NCI-H526 (cell line): ENCODE results near the gene HOXD8.

ENCODE experiments used
- DNase-seq, 2 experiments: peaks; one replicate each; lab custom pipeline; 2025; lab: John Stamatoyannopoulos, UW

Gene HOXD8

GRCh38 chr2:176103194-176103593 lies 26.3 kb upstream of the HOXD8 start:
- DNase-seq, result no peak

- no peak for DNase-seq
These were observed 25.7 kb upstream of the HOXD8 start for GRCh38 chr2:176103742-176104315.

- DNase-seq, result no peak
These were observed 25.0 kb upstream of the HOXD8 start for GRCh38 chr2:176104316-176105077.

GRCh38 chr2:176105078-176105729 lies 24.3 kb upstream of the HOXD8 start:
- no peak for DNase-seq

GRCh38 chr2:176105730-176106580 lies 23.6 kb upstream of the HOXD8 start:
- DNase-seq, result no peak

- DNase-seq, result peak; percentile 80 to 86
These were observed 22.6 kb upstream of the HOXD8 start, which contains the start of gene HOXD11 for GRCh38 chr2:176106581-176107539. HOXD11 (plus strand) TSS chr2:176107280; CDS start chr2:176107356, 76 bp downstream.

GRCh38 chr2:176107731-176108181 lies 21.7 kb upstream of the HOXD8 start:
- peak in 1 of 2 experiments; percentile 53 for DNase-seq

GRCh38 chr2:176109192-176109901 lies 20.2 kb upstream of the HOXD8 start:
- DNase-seq, result peak; percentile 20 to 62

- peak in 1 of 2 experiments; percentile 54 for DNase-seq
These were observed 19.6 kb upstream of the HOXD8 start for GRCh38 chr2:176109946-176110345.

- no peak for DNase-seq
These were observed 18.8 kb upstream of the HOXD8 start for GRCh38 chr2:176110415-176111308.

- DNase-seq, result peak; percentile 90 to 96
These were observed 18.2 kb upstream of the HOXD8 start for GRCh38 chr2:176111309-176111663.

GRCh38 chr2:176111846-176112374 lies 17.6 kb upstream of the HOXD8 start:
- DNase-seq, result peak; percentile 22 to 71

- no peak for DNase-seq
These were observed 16.9 kb upstream of the HOXD8 start for GRCh38 chr2:176112375-176113302.

- DNase-seq, result peak; percentile 90 to 97
These were observed 15.2 kb upstream of the HOXD8 start for GRCh38 chr2:176114120-176114929.

- no peak for DNase-seq
These were observed 14.4 kb upstream of the HOXD8 start for GRCh38 chr2:176114930-176115625.
